GM23338 (cell line): ENCODE data around the gene CBFA2T3. TPM values are rescaled to one million over a fixed set of nuclear protein-coding genes. Genes with fewer than 3 reads are reported as not detected.

Experiments used
- ATAC-seq: fragments of 200-7000 bp; cut with Tn5 transposase; 3 replicates; pipeline ENCODE4 v1.9.1; 2020
- DNase-seq: peaks from one replicate; pipeline ENCODE4 v3.0.0-alpha.2; 2015; ENCODE audit warnings: low spot score
- H2AFZ ChIP-seq: fragments of 200-600 bp; sonication (generic); 2 replicates; pipeline ENCODE4 v1.8.0; 2016; ENCODE audit warnings: antibody characterized with exemption, mild to moderate bottlenecking, moderate library complexity
- H3F3A ChIP-seq: fragments of 200-600 bp; sonication (generic); replicated peaks from 2 replicates; pipeline ENCODE4 v1.8.0; 2017; ENCODE audit warnings: antibody characterized with exemption, mixed run types, low read depth
- H3K27ac ChIP-seq: fragments of 200-600 bp; sonication (generic); 2 replicates; pipeline ENCODE4 v1.6.1; 2016; ENCODE audit warnings: low read depth
- H3K27me3 ChIP-seq: fragments of 200-600 bp; sonication (generic); 2 replicates; pipeline ENCODE4 v1.8.0; 2016; ENCODE audit warnings: mild to moderate bottlenecking, mixed run types, moderate library complexity; ENCODE audit not compliant: insufficient read depth
- H3K36me3 ChIP-seq: fragments of 200-600 bp; sonication (generic); 2 replicates; pipeline ENCODE4 v1.8.0; 2016; ENCODE audit warnings: mild to moderate bottlenecking; ENCODE audit not compliant: insufficient read depth
- H3K4me1 ChIP-seq: fragments of 200-600 bp; sonication (generic); 2 replicates; pipeline ENCODE4 v1.8.0; 2016; ENCODE audit warnings: mild to moderate bottlenecking, moderate library complexity; ENCODE audit not compliant: insufficient read depth
- H3K4me2 ChIP-seq: fragments of 200-600 bp; sonication (generic); 2 replicates; pipeline ENCODE4 v1.7.1; 2017; ENCODE audit warnings: mixed run types
- H3K4me3 ChIP-seq: fragments of 200-600 bp; sonication (generic); 2 replicates; pipeline ENCODE4 v1.6.1; 2016; ENCODE audit warnings: mixed run types
- H3K79me2 ChIP-seq: fragments of 200-600 bp; sonication (generic); replicated peaks from 2 replicates; pipeline ENCODE4 v1.8.0; 2017; ENCODE audit warnings: mild to moderate bottlenecking; ENCODE audit not compliant: insufficient read depth
- H3K9me2 ChIP-seq: fragments of 200-600 bp; sonication (generic); 2 replicates; pipeline ENCODE4 v1.8.0; 2017; ENCODE audit not compliant: insufficient read depth
- H4K20me1 ChIP-seq: fragments of 200-600 bp; sonication (generic); replicated peaks from 2 replicates; pipeline ENCODE4 v1.8.0; 2017; ENCODE audit warnings: mild to moderate bottlenecking; ENCODE audit not compliant: insufficient read depth
- H3K27ac Mint-ChIP-seq: 2 replicates; pipeline ENCODE4 v1.8.0; 2020; ENCODE audit warnings: inconsistent platforms, mild to moderate bottlenecking, moderate library complexity, mixed read lengths
- H3K27me3 Mint-ChIP-seq: 3 replicates; pipeline ENCODE4 v1.8.0; 2022; ENCODE audit warnings: low read depth, mild to moderate bottlenecking, moderate library complexity, mixed read lengths, inconsistent platforms; ENCODE audit not compliant: insufficient read depth, poor library complexity
- H3K36me3 Mint-ChIP-seq: 3 replicates; pipeline ENCODE4 v1.8.0; 2021; ENCODE audit warnings: low read depth, mild to moderate bottlenecking, inconsistent platforms, moderate library complexity, mixed read lengths
- H3K4me1 Mint-ChIP-seq: 3 replicates; pipeline ENCODE4 v1.8.0; 2020; ENCODE audit warnings: mild to moderate bottlenecking, inconsistent platforms, mixed read lengths
- H3K4me3 Mint-ChIP-seq: 3 replicates; pipeline ENCODE4 v1.8.0; 2021; ENCODE audit warnings: moderate library complexity, mild to moderate bottlenecking, inconsistent platforms, mixed read lengths
- H3K9me3 Mint-ChIP-seq: 3 replicates; pipeline ENCODE4 v1.8.0; 2020; ENCODE audit warnings: moderate library complexity, mild to moderate bottlenecking, inconsistent platforms, mixed read lengths
- CREB1 ChIP-seq: fragments of 250-450 bp; sonication (Bioruptor Pico); IDR thresholded peaks from 2 replicates; pipeline ENCODE4 v1.5.0; 2020; ENCODE audit warnings: low read depth, mild to moderate bottlenecking, moderate library complexity
- EZH2 ChIP-seq: fragments of 200-600 bp; sonication (generic); IDR thresholded peaks from one replicate; pipeline ENCODE4 v1.8.0; 2017; ENCODE audit warnings: antibody characterized with exemption, mild to moderate bottlenecking, low read depth; ENCODE audit not compliant: unreplicated experiment
- EZH2phosphoT487 ChIP-seq: fragments of 200-600 bp; sonication (generic); IDR thresholded peaks from one replicate; pipeline ENCODE4 v1.8.1; 2018; ENCODE audit warnings: antibody characterized with exemption; ENCODE audit not compliant: unreplicated experiment
- NANOG ChIP-seq: IDR thresholded peaks from 2 replicates; pipeline ENCODE4 v1.6.1; 2016; ENCODE audit warnings: antibody characterized with exemption, borderline replicate concordance
- POLR2AphosphoS5 ChIP-seq: IDR thresholded peaks from 2 replicates; pipeline ENCODE4 v1.6.1; 2016; ENCODE audit warnings: antibody characterized with exemption, low read depth
- REST ChIP-seq: IDR thresholded peaks from one replicate; pipeline ENCODE4 v1.6.1; 2018; ENCODE audit warnings: antibody characterized with exemption; ENCODE audit not compliant: unreplicated experiment
- ZNF114 ChIP-seq: fragments of 250-450 bp; sonication (Bioruptor Pico); IDR thresholded peaks from 2 replicates; pipeline ENCODE4 v1.5.0; 2020; ENCODE audit warnings: mild to moderate bottlenecking, moderate library complexity
- ZNF462 ChIP-seq: fragments of 250-450 bp; sonication (Bioruptor Pico); IDR thresholded peaks from 2 replicates; pipeline ENCODE4 v1.5.0; 2020; ENCODE audit warnings: mild to moderate bottlenecking, moderate library complexity
- polyA plus RNA-seq: library from polyadenylated mRNA; unstranded; fragments of >200 nt; fragmentation: Nextera tagmentation; extraction: Ambion mirVana; gene quantifications from 2 replicates; pipeline ENCODE4 v1.2.1, GENCODE V29; 2016
- total RNA-seq: library from RNA; depleted of rRNA; stranded (reverse); fragments of >200 nt; shearing (Covaris generic); gene quantifications from 2 replicates; pipeline ENCODE4 v1.2.3, GENCODE V29; 2014

Gene CBFA2T3
- total and polyA plus RNA-seq, 2 experiments from 2014 or later = 0.87 to 1.5 TPM

GRCh38 chr16:88931373-88931900, 45.6 kb downstream of the CBFA2T3 start:
- no peaks in the 10 kb centered on the region for H3K27me3 ChIP-seq
- H4K20me1 ChIP-seq = no peaks in the 10 kb centered on the region
- no peak overlapping the region for H3K4me2 ChIP-seq
- H3F3A ChIP-seq = no peaks in the 10 kb centered on the region
- no peak for DNase-seq
- ATAC-seq = no peak
- peaks cover 6% of the 10 kb centered on the region for H3K9me3 Mint-ChIP-seq
- H3K4me3 ChIP-seq = no peak overlapping the region
- no peak overlapping the region for H3K27ac ChIP-seq
- no peaks in the 10 kb centered on the region for H3K79me2 ChIP-seq
- no peak overlapping the region for H3K27ac Mint-ChIP-seq
- H3K9me2 ChIP-seq = no peaks in the 10 kb centered on the region
- TF ChIP-seq ZNF462 (CRISPR knock-in tag) (no peak), REST (no peak), NANOG (no peak), POLR2AphosphoS5 (no peak), ZNF114 (CRISPR knock-in tag) (no peak), EZH2phosphoT487 (no peak), CREB1 (no peak), EZH2 (no peak)
- H3K36me3 Mint-ChIP-seq = no peaks in the 10 kb centered on the region
- H3K4me1 ChIP-seq = no peaks in the 10 kb centered on the region
- H2AFZ ChIP-seq = no peak overlapping the region
- no peaks in the 10 kb centered on the region for H3K36me3 ChIP-seq
- peaks cover 11% of the 10 kb centered on the region for H3K27me3 Mint-ChIP-seq
- peaks cover 3% of the 10 kb centered on the region; the same call in 2 of the 3 replicates for H3K4me1 Mint-ChIP-seq
- H3K4me3 Mint-ChIP-seq = no peak overlapping the region
